Panc1 (cell line): ENCODE measurements around the gene PRRT3.

Experiments used
- POLR2AphosphoS5 ChIP-seq: IDR thresholded peaks from 2 replicates; pipeline ENCODE4 v1.6.1; 2012; ENCODE audit warnings: mild to moderate bottlenecking, low read depth, low read length, moderate library complexity
- TF ChIP-seq, protein P1 (sequence below): fragments of 450-650 bp; IDR thresholded peaks from 2 replicates; pipeline ENCODE4 v1.5.1; 2017; ENCODE audit warnings: mild to moderate bottlenecking

- TF ChIP-seq, protein P1, sequence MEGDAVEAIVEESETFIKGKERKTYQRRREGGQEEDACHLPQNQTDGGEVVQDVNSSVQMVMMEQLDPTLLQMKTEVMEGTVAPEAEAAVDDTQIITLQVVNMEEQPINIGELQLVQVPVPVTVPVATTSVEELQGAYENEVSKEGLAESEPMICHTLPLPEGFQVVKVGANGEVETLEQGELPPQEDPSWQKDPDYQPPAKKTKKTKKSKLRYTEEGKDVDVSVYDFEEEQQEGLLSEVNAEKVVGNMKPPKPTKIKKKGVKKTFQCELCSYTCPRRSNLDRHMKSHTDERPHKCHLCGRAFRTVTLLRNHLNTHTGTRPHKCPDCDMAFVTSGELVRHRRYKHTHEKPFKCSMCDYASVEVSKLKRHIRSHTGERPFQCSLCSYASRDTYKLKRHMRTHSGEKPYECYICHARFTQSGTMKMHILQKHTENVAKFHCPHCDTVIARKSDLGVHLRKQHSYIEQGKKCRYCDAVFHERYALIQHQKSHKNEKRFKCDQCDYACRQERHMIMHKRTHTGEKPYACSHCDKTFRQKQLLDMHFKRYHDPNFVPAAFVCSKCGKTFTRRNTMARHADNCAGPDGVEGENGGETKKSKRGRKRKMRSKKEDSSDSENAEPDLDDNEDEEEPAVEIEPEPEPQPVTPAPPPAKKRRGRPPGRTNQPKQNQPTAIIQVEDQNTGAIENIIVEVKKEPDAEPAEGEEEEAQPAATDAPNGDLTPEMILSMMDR: no peak
- peak; percentile 71; the same call in 1 of the 2 replicates for TF ChIP-seq POLR2AphosphoS5
Observed at GRCh38 chr3:9933561-9934234, 18.5 kb downstream of the PRRT3 start, which contains the start of gene CRELD1.
